DMS53 treated with DMSO at 0.1 percent for 48 hours (cell line): Measurements from ENCODE around the gene TAPBP.

Experiments used
- DNase-seq: peaks from one replicate; lab custom pipeline; 2025; ENCODE audit not compliant: unreplicated experiment; lab: John Stamatoyannopoulos, UW

TAPBP gene

DNA sequence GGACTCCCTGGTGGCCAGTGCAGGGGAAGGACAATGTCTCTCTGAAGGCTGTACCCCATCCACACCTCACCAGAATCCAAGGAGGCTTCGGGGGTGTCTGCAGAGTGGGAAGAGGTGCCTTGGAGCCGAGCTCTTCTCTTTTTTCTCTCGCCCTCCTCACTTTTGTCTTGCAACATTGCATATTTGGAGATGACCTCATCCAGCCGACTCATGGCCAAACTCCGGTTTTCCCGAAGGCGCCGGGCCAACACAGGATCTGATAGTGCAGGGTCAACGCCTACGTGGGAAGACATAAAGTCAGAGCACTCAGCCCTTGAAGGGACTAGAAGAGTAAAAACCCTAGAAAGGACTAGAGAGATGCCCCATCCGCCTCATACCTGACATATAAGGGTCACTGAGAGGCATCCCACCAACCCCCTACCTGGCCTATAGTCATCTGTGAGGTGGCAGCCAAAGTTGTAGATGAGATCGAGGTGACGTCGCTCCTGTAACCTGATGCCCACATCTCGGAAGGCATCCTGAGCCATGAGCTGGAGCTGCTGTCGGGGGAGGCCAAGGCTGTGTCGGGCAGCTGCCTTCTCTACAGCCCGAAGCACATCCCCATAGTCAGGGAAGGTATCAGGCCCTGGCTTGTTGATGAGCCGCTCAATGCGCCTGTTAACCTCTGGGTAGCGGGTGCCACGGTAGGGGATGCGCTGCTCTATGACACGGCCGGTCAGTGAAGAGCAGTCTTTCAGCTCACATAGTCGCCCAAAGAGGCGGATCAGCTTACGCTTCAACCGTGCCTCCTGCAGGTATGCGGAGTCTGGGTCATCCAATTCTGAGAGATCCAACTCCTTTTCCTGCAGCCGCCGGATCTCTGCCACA, 6.7 kb upstream of the TAPBP start:
- no peak for DNase-seq

DNA sequence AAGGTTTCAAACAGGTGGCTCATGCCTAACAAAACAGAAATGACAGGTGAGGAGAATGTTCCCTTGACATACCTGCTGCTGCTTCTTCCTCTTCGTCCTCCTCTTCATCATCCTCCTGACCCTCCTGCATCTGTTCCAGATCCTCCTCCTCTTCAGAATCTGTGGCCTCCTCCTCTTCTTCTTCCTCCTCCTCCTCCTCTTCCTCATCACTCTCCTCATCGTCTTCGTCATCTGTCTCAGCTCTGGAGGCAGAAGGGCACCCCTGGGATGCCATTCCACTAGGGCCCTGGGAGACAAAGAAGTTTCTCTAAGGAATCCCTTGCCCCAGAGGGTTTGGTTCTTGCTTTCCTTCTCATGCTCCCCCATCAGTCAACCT, 6.0 kb upstream of the TAPBP start:
- DNase-seq: no peak

DNA sequence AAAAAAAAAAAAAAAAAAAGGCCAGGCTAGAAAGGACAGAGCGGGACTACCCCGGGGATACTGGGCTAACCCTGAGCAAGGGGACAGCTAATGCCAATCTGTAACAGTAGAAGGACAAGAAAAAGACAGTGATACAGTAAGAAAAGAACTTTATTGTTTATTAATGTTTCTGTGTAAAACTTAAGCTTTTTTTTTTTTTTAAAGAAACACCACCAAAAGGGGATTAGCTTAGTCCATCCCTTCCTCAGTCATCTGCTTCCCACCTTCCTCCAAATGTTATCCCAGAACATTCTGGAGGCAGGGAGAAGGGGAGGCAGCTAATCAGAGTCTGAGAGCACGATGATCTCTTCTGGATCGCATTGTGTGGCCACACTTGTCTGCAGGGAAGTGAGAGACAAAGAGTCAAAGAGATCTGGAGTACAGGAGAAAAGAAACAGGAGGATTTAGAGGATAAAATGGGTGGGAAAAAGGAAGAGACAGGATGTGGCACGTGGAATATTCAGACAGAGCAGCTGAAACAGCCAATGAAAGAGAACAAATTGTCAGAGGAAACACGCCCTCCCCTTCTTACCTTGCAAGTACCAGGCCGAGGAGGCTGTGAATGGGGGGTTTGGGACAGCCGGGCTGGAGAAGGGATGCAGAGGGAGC, 4.7 kb upstream of the TAPBP start:
- DNase-seq: no peak

DNA sequence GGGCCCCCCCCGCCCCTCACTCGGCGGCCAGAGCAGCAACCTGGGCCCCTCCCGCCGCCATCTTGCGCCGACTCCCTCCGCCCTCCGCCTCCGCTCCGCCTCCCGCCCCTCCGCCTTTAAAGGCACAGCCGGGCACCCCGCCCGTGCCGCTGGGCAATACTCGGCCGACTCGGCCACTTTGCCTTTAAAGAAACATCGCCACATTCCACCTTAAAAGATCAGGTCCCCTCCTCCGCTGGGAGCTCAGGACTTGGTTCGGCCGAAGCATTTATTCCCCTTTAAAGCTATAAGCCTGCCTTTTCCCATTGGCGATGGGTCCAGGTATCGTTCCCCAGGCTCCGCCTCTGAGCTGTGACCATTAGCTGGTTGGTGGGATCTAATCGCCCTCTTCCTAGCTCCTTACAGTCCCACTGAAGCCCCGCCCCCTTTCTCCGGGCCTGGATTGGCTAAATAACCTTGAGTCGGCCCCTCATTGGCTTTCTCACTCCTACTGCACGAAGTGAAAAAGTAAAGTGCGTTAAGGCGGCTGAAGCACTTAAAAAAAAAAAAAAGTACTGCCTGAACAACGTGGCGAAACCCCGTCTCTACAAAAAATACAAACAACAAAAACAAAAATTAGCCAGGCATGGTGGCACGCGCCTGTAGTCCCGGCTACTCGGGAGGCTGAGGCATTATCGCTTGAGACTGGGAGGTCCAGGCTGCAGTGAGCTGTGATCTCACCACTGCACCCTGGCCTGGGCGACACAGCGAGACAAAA, 4.0 kb upstream of the TAPBP start, which contains the start of gene ZBTB22:
TSS of gene ZBTB22 (minus strand) at position 76 of the 757 bp plus-strand sequence. CDS start 828 bp downstream, outside the sequence.
- DNase-seq: peak; percentile 96

DNA sequence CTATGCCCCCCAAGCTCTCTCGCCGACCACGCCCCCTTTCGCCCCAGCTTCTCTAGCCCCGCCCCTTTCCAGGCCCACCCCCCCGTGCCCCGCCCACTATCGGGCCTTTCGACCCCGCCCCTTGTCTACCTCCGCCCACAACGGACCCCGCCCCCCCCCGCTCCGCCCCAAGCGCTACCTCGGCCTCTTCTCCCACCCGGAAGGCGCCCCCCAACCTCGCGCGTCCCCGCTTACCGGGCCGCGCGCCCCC, 3.5 kb upstream of the TAPBP start:
- DNase-seq: no peak

DNA sequence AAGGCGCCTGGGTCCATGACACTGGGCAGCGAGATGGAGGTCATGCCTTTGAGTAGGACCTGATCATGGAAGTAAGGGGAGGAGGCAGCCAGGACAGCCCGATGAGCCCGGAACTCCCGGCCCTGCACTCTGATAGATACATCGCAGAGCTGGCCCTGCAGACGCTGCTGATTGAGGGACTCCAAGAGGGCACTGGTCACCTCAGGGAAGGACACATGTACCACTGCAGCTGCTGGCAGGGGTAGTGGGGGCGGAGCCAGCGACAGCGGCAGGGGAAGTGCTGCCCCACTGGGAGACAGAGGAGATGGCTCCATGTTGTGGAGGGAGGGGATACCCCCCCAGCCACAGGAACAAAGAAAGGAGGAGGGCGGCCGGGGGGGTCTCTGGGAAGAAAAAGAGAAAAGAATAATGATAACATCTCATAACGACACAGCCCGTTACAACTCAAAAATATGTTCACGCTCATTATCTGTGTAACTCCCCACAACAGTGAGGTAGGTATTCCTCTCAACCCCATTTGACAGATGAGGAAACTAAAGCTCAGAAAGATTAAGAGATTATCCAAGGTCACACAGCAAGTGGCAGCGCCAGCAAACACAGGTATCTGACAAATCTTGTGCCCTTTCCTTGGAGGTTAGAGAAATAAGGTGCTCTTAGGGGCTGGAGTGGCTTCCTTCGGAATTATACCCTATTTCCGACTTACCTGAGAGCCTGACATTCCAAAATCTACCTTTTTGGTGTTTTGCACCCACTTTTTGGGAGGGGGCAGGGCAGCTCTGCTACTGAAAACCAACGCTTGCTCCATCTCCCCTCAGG, 2.9 kb upstream of the TAPBP start:
- DNase-seq: no peak

DNA sequence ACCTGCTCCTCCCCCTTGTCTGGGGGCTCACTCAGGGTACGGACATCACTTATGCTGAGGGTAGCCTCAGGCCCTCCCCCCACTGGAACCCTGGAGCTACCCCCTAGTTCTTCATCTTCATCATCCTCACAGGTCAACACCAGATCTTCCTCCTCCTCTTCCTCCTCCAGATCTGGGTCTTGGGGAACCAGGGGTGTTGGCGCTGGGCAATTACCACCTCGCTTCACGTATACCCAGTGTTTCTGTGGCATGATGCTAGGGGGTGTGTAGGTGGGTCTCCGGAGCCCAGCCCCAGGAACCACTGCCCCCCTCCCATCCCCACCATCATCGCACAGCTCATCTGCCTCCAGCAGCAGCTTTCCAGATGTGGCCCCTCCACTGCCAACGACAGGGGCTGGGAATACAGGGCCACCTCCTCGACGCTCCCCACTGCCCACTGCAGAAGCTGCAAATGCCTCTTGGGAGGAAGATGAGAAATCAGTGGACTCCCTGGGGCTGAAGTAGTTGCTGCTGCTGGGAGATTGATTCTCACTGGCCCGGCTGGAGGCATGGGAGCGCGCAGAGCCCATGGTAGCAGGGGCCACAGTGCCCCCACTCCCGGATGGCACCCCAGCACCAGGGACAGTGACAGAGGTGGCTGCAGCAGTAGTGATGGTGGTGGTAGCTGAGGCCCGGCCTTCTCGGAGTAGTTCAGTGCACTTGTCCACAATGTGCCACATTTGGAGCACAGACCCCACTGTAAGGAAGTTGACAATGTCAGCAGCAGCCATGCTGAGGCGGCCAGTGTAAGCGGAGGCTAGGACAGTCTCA, 2.1 kb upstream of the TAPBP start:
- no peak for DNase-seq

DNA sequence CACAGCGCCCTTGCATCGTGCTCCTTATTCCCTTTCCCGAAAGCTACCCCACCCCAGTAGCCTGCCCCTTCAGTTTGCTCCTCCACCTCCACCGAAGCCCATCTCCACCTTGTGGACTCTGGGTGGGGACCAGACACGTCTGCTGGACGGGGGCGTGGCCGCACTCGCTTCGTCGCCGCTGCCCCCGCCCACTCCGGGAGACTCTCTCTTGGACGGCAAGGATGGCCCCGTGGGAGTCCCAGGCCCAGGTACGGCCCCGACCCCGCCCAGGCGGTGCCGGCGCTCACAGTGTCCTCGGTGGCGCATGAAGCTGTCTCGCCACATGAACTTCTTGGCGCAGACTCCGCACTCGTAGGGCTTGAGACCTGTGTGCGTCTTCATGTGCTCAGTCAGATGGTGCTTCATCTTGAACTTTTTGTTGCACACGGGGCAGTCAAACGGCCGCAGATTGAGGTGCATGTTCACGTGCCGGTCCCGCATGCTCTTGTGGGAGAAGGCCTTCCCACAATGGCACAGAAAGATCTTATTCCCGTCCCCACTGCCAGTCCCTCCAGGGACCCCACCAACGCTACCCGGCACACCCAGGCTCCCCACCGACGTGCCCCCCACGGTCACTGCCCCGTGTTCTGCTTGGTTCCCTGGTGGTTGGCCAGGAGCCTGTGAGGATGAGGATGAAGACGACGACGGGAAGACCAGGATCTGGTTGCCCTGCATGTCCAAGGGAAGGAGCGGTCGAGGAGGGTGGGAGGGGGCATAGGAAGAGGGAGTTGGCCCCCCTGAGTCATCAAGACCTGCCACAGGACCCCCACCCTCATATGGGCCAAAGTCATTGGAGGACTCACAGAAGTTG, 1.3 kb upstream of the TAPBP start:
- DNase-seq: peak; percentile 55

DNA sequence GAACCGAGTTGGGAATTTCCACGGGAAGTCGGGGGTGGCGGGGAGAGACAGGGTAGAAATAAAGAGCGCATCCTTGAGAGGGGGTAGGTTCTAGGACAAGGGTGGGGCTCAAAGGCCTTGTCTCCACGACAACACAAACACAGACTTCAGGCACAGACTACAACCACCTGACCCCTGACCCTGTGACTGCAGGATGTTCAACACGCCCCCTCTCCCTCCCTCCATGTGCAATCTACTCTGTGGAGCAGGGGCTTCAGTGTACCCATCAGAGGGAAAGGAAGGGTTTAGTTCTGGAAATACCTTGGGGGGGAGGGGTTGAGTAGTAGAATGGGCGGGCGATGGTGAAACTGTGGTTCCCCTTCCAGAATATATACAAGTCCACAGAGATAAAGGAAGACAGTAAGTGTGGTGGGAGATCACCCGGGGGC, 651 bp upstream of the TAPBP start:
- DNase-seq: peak; percentile 44

DNA sequence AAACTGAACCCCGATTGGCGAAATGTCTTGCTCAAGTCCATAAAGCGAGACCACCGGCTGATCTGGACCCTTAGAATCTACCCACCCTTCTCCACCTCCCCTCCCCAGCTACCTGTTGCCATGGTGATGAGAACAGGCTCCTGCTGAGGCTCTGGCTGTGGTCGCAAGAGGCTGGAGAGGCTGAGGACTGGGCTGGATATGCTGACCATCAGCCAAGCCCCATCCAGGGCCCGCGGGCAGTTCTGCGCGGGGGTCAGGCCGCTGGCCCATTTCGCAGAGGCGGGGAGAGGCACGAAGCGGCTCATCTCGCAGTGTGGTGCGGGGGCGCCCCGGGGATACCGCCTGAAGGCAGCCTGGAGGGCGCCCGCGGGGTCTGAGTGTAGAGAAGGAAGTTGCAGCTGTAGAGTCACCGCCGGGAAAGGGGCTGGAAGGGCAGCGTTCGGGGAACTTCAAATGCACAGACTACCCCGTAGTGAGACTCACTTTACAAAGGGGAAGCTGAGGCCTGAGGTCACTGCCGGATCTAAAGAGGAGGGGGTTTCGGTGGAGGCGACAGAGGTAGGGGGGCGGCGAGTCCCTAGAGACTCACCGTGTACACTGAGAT, 671 bp downstream of the TAPBP start:
- peak; percentile 21 for DNase-seq

DNA sequence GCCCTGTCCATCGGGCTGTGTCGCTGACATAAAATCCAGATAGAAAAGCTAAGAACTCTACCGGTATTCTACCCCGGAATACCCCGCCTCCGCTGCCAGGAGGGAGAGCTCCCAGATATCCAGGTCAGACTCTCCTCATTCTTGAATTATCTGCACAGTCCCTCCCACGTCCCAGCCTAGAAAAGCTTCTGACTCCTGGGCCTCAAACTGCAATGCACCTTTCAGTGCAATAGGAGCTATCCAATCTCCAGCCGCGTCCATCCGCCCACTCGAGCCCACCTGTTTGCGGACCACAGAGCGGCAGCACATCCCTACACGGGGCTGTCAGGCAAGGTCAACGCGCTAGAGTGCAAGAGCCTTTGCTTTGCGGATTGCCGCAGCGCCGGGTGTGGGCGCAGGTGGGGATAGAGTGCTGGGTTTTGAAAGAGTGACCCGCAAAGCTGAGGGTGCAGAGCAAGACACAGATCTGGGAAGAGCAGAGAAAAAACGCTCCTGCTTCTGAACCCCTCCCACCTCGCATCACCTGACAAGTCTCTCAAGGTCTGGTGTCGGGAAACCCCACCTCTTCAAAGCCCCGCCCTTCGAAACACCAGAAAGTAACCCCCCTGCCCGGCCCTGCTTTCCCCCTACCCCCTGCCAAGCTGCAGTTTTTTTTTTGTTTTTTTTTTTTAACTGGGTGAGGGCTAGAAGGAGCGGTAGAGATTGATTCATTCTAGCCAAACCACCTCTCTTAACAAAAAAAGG, 1.3 kb downstream of the TAPBP start:
- DNase-seq: peak; percentile 42

DNA sequence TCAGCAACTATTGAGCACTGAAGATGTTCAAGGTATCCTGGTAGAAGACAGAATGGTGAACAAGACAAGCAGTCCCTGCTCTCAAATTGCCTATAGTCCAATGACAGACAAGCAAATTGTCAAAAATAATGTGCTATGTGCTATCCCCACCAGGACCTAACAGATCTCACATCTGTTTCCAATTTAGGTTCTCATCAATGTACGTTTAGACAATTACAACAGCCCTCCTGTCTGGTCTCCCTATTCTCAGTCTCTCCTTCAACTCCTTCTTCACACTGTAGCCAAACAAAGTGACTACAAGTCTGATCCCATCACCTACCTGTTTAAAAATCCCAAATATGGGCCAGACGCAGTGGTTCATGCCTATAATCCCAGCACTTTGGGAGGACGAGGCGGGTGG, 7.5 kb downstream of the TAPBP start:
- no peak for DNase-seq

DNA sequence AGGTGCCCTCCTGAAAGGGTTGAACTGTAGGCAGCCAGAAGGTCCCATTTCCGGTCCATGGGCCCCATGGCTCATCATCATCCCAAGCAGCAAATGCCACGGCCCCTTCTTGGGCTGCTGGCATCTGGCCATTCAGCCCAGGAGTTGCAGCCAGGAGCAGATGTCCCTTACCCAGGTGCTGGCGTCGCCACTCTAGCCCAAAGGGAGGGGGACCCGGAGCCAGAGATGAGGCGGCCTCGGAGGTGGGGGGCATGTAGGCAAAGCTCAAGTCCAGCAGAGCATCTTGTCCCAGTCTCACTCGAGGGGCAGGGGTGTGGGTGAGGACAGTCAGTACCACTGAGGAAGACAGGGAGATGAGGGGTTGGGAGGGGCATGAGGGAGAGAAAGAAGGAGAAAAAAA, 8.8 kb downstream of the TAPBP start:
- DNase-seq: no peak

DNA sequence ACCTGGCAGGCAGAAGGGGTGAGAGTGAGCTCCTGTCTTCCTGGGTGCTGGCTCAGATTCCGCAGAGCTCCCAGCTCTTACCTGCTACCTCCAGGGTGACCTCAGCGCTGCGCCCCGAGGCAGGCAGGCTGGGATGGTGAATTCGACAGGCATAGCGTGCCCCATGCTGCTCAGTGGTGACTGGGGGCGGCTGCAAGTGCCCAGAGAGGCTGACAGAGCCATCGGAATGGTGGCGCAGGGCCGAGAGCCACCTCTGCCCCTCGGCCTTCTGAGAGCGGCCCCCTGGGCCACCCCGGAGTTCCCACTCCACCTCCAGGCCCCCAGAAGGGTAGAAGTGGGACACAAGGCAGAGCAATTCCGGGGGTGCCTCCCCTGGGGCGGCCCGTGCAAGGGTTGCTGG, 9.7 kb downstream of the TAPBP start:
- DNase-seq: no peak

DNA sequence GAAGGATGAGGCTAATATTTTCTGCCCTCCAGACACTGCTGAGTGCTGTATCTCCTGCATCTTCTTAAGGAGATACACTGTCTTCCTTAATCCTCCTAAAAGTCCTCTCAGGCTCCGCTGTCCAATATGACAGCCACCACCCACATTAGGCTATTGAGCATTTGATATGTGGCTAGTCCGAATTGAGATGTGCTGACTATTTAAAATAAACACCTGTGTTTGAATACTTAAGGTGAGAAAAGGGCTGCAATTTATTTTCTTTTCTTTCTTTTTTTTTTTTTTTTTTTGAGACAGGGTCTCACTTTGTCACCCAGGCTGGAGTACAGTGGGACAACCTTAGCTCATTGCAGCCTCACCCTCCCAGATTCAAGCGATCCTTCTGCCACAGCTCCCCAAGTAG, 12.0 kb downstream of the TAPBP start:
- no peak for DNase-seq

DNA sequence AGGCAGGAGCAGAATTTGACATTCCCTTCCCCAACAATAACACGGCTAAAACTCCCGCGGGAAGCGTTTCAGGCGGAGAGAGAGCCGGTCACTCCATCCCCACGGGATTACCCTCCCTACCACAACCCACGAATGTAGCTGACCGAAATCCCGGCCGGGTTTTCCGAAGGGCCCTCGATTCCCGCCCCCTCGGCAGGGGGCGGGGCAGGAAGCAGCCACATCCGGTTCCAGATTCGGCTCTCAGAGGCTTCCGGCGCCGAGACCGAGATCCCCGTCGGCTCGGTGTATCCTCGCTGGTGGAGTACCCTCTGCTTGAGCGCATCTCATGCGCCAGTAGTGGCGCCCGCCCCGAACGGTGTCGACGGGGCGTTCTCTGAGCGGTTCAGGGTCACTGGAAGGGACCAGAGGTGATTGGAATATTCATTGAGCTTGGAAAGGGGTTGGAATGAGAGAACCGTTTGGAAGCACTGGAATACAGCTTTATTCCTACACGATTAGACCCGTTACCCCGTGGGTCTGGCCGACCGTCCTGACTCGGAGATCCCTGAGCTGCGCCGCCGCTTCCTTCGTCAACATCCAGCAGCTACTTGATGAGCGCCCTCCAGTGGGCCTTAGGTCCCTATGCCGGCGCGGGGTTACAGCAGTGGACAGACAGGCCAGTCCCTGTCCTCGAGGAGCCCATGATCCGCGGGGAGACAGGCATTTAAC, 14.5 kb downstream of the TAPBP start:
- DNase-seq: peak; percentile 88

DNA sequence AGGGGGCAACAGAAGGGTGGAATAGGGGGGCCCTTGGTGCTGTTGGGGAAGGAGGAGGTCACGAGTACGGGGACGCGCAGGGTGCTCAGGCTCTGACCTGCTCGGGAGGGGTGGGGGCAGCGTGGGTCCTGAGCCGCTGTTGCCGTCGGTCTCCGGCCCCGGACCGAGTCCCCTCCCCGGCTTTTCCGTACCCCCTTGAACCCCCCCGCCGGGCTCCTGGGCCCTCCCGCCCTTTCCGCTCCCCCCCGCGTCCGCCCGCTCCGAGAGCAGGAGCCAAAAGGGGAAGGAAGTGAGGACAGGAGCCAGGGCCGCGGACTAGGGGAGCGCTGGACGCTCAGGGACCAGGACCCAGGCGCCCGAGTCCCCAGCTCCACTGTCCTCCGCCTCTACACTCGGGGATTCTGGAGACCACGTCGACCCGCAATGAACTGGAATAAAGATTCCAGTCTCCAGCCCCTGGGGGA, 15.1 kb downstream of the TAPBP start, which contains the start of gene RGL2:
TSS of gene RGL2 (minus strand) at position 170 of the 464 bp plus-strand sequence. CDS start 332 bp downstream, outside the sequence.
- no peak for DNase-seq
